ENCODE results near the gene RTBDN.

The RTBDN gene

DNA sequence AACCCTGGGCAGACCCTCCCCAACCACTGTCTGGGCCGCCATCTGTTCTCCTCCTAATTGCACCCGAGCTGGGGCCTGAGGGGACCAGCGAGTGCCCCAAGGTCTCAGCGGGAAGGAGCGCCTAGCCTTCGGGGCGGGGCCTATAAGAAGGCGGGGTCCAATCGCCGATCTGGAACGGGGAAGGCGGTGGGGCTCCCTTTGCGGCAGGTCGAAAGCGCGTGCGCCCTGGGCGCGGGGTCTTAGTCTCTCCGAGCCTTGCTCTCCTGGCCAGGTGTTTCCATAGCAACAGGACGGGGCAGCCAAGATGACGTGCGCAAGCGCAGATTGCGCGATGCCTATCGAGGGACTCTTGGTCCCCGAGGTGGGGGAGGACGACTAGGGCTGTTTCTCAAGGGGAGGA is 6.7 kb upstream of the RTBDN start:
- intact Hi-C loops (cut with micrococcal nuclease): no loop called here
- Mint-ChIP-seq H3K4me3 (peak overlapping the region; percentile 41), H3K9me3 (no peaks in the 10 kb centered on the region), H3K4me1 (ENCODE audit: low read depth) (peaks cover 38% of the 10 kb centered on the region), H3K27ac (no peak overlapping the region), H3K36me3 (ENCODE audit: low read depth) (no peaks in the 10 kb centered on the region), H3K27me3 (peaks cover 75% of the 10 kb centered on the region)

- Mint-ChIP-seq H3K4me3 (peak overlapping the region; percentile 41), H3K27ac (no peak overlapping the region), H3K4me1 (ENCODE audit: low read depth) (peaks cover 38% of the 10 kb centered on the region), H3K27me3 (peaks cover 82% of the 10 kb centered on the region), H3K36me3 (ENCODE audit: low read depth) (no peaks in the 10 kb centered on the region), H3K9me3 (no peaks in the 10 kb centered on the region)
- intact Hi-C loops (cut with micrococcal nuclease): no loop called here
Observed at GRCh38 chr19:12840091-12841079, 6.0 kb upstream of the RTBDN start.

- intact Hi-C loops (cut with micrococcal nuclease): no loop called here
- no peaks in the 10 kb centered on the region for H3K9me3 Mint-ChIP-seq
- H3K27me3 Mint-ChIP-seq: peaks cover 90% of the 10 kb centered on the region
- peak overlapping the region; percentile 14 for H3K4me3 Mint-ChIP-seq
- no peaks in the 10 kb centered on the region for H3K36me3 Mint-ChIP-seq (ENCODE audit: low read depth)
- H3K27ac Mint-ChIP-seq: no peak overlapping the region
- peaks cover 43% of the 10 kb centered on the region for H3K4me1 Mint-ChIP-seq (ENCODE audit: low read depth)
Observed at GRCh38 chr19:12838886-12839756, 4.7 kb upstream of the RTBDN start.

GRCh38 chr19:12838182-12838885 is 4.0 kb upstream of the RTBDN start, which contains the start of gene MAST1:
Gene MAST1, plus strand, starts transcription at chr19:12838515. Its CDS starts 58 bp downstream, at chr19:12838573.
- no peak within 1 kb of the TSS for H3K27ac Mint-ChIP-seq
- intact Hi-C loops (cut with micrococcal nuclease): no loop called here
- H3K27me3 Mint-ChIP-seq: peaks cover 86% of the 10 kb centered on the region
- peak within 1 kb of the TSS; percentile 60 for H3K4me3 Mint-ChIP-seq
- H3K9me3 Mint-ChIP-seq: no peaks in the 10 kb centered on the region
- no peaks in the 10 kb centered on the region for H3K36me3 Mint-ChIP-seq (ENCODE audit: low read depth)
- peaks cover 43% of the 10 kb centered on the region for H3K4me1 Mint-ChIP-seq (ENCODE audit: low read depth)

DNA sequence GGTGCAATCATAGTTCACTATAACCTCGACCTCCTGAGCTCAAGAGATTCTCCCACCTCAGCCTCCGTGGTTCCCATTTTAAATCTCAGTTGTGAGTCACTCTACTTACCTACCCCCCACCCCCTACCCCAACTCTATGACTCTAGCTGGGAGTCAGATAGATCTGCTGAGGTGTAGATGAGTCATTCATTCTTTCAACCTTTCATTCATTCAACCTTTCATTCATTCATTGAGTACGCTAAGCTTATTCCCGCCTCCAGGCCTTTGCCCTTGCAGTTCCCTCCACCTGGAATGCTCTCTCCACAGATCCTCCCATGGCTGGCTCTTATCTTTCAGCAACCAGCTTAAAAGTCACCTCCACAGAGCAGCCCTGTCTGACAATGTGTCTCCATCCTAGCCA is 2.8 kb upstream of the RTBDN start:
- H3K27ac Mint-ChIP-seq: no peak overlapping the region
- peaks cover 48% of the 10 kb centered on the region for H3K4me1 Mint-ChIP-seq (ENCODE audit: low read depth)

GRCh38 chr19:12836529-12836863 is 2.1 kb upstream of the RTBDN start:
- Mint-ChIP-seq H3K27me3 (peaks cover 90% of the 10 kb centered on the region), H3K36me3 (ENCODE audit: low read depth) (no peaks in the 10 kb centered on the region), H3K27ac (no peak overlapping the region), H3K4me1 (ENCODE audit: low read depth) (peaks cover 45% of the 10 kb centered on the region), H3K9me3 (no peaks in the 10 kb centered on the region), H3K4me3 (no peak overlapping the region)
- intact Hi-C loops (cut with micrococcal nuclease): no loop called here

More for the DNA sequence above, 2.8 kb upstream of the RTBDN start:
- peaks cover 89% of the 10 kb centered on the region for H3K27me3 Mint-ChIP-seq
- no peak overlapping the region for H3K4me3 Mint-ChIP-seq
- intact Hi-C loops (cut with micrococcal nuclease): no loop called here
- no peaks in the 10 kb centered on the region for H3K36me3 Mint-ChIP-seq (ENCODE audit: low read depth)
- no peaks in the 10 kb centered on the region for H3K9me3 Mint-ChIP-seq

- Mint-ChIP-seq H3K4me3 (no peak overlapping the region), H3K27ac (no peak overlapping the region), H3K27me3 (peaks cover 90% of the 10 kb centered on the region), H3K9me3 (no peaks in the 10 kb centered on the region), H3K36me3 (ENCODE audit: low read depth) (no peaks in the 10 kb centered on the region), H3K4me1 (ENCODE audit: low read depth) (peaks cover 32% of the 10 kb centered on the region)
- intact Hi-C loops (cut with micrococcal nuclease): no loop called here
Observed at GRCh38 chr19:12834976-12835757, 788 bp upstream of the RTBDN start.

- H3K4me3 Mint-ChIP-seq: peak overlapping the region; percentile 28
- H3K9me3 Mint-ChIP-seq: no peaks in the 10 kb centered on the region
- H3K4me1 Mint-ChIP-seq (ENCODE audit: low read depth): peaks cover 27% of the 10 kb centered on the region
- no peak overlapping the region for H3K27ac Mint-ChIP-seq
- no peaks in the 10 kb centered on the region for H3K36me3 Mint-ChIP-seq (ENCODE audit: low read depth)
- intact Hi-C loops (cut with micrococcal nuclease): no loop called here
- H3K27me3 Mint-ChIP-seq: peaks cover 89% of the 10 kb centered on the region
Observed at GRCh38 chr19:12833738-12834565, 427 bp downstream of the RTBDN start.

GRCh38 chr19:12833418-12833737 is 1.0 kb downstream of the RTBDN start:
- no peaks in the 10 kb centered on the region for H3K9me3 Mint-ChIP-seq
- H3K36me3 Mint-ChIP-seq (ENCODE audit: low read depth): no peaks in the 10 kb centered on the region
- H3K4me1 Mint-ChIP-seq (ENCODE audit: low read depth): peaks cover 21% of the 10 kb centered on the region
- H3K27ac Mint-ChIP-seq: no peak overlapping the region
- H3K27me3 Mint-ChIP-seq: peaks cover 88% of the 10 kb centered on the region
- no peak overlapping the region for H3K4me3 Mint-ChIP-seq
- intact Hi-C loops (cut with micrococcal nuclease): no loop called here

- no peak overlapping the region for H3K27ac Mint-ChIP-seq
- H3K4me1 Mint-ChIP-seq (ENCODE audit: low read depth): peaks cover 13% of the 10 kb centered on the region
- peaks cover 82% of the 10 kb centered on the region for H3K27me3 Mint-ChIP-seq
- no peaks in the 10 kb centered on the region for H3K36me3 Mint-ChIP-seq (ENCODE audit: low read depth)
- no peak overlapping the region for H3K4me3 Mint-ChIP-seq
- intact Hi-C loops (cut with micrococcal nuclease): no loop called here
- H3K9me3 Mint-ChIP-seq: no peaks in the 10 kb centered on the region
Observed at GRCh38 chr19:12828494-12828893, 5.9 kb downstream of the RTBDN start.

- intact Hi-C loops (cut with micrococcal nuclease): no loop called here
- no peaks in the 10 kb centered on the region for H3K9me3 Mint-ChIP-seq
- peaks cover 55% of the 10 kb centered on the region for H3K27me3 Mint-ChIP-seq
Observed at GRCh38 chr19:12825254-12826131, 8.9 kb downstream of the RTBDN start.

GRCh38 chr19:12821761-12822160 is 12.6 kb downstream of the RTBDN start:
- Mint-ChIP-seq H3K36me3 (ENCODE audit: low read depth) (no peaks in the 10 kb centered on the region), H3K9me3 (no peaks in the 10 kb centered on the region), H3K4me3 (no peak overlapping the region), H3K4me1 (ENCODE audit: low read depth) (peaks cover 7% of the 10 kb centered on the region), H3K27me3 (peaks cover 23% of the 10 kb centered on the region), H3K27ac (no peak overlapping the region)
- intact Hi-C loops (cut with micrococcal nuclease): no loop called here

More at GRCh38 chr19:12825254-12826131, 8.9 kb downstream of the RTBDN start:
- Mint-ChIP-seq H3K36me3 (ENCODE audit: low read depth) (no peaks in the 10 kb centered on the region), H3K27ac (no peak overlapping the region), H3K4me3 (peak overlapping the region; percentile 11), H3K4me1 (ENCODE audit: low read depth) (peaks cover 7% of the 10 kb centered on the region)
